Brain pericyte (primary cell): ENCODE measurements around the gene KIF4B.

Experiments
- DNase-seq: peaks from one replicate; pipeline ENCODE4 v3.0.0-alpha.2; 2012; ENCODE audit warnings: low read depth, low spot score

KIF4B gene

GRCh38 chr5:155056644-155057269 is 43.2 kb downstream of the KIF4B start:
- no peak for DNase-seq

- DNase-seq, result no peak
These were observed 44.1 kb downstream of the KIF4B start for GRCh38 chr5:155057626-155058025.

- no peak for DNase-seq
These were observed 51.0 kb downstream of the KIF4B start for GRCh38 chr5:155064580-155064979.

GRCh38 chr5:155066886-155067595 is 53.5 kb downstream of the KIF4B start:
- DNase-seq, result no peak
